ENCODE results near the gene GIPR. TPM values are rescaled to one million over a fixed set of nuclear protein-coding genes. Genes with fewer than 3 reads are reported as not detected.

The GIPR gene
- total RNA-seq, 1 experiment from 2014 or later, result 0.61 TPM

GRCh38 chr19:45701676-45702075 is 33.7 kb downstream of the GIPR start:
- Histone ChIP-seq H4K20me1 (ENCODE audit: control insufficient read depth, insufficient read depth, insufficient read length) (no peaks in the 10 kb centered on the region), H3K9me3 (ENCODE audit: control insufficient read depth, low read depth, low read length) (no peaks in the 10 kb centered on the region), H2BK15ac (ENCODE audit: low read depth, low read length) (no peak overlapping the region), H3K79me2 (ENCODE audit: insufficient read depth, low read length) (no peaks in the 10 kb centered on the region), H3K4ac (ENCODE audit: low read depth, low read length) (no peak overlapping the region), H3K4me2 (ENCODE audit: insufficient read depth, insufficient read length, low read length) (no peak overlapping the region), H2BK12ac (ENCODE audit: insufficient read length, low read depth, low read length) (no peak overlapping the region), H3K4me1 (ENCODE audit: insufficient read depth, low read length) (no peaks in the 10 kb centered on the region), H2BK20ac (ENCODE audit: low read depth, low read length, poor library complexity, severe bottlenecking) (no peak overlapping the region), H4K91ac (ENCODE audit: insufficient read length, low read depth, low read length) (no peak overlapping the region), H3K79me1 (ENCODE audit: insufficient read depth, low read depth, low read length, poor library complexity, severe bottlenecking) (no peaks in the 10 kb centered on the region), H4K5ac (ENCODE audit: insufficient read length, low read depth, low read length) (no peak overlapping the region), H2AK5ac (ENCODE audit: insufficient read length, low read length) (no peak overlapping the region), H3K18ac (ENCODE audit: insufficient read length, low read depth, low read length) (no peak overlapping the region), H3K23ac (ENCODE audit: insufficient read length, low read depth, low read length) (no peak overlapping the region), H4K8ac (replicated peaks; ENCODE audit: insufficient read length, low read depth, low read length) (no peak overlapping the region), H2BK120ac (ENCODE audit: low read depth, low read length, poor library complexity, severe bottlenecking) (no peak overlapping the region), H3K14ac (ENCODE audit: insufficient read depth, low read length) (no peak overlapping the region), H3K9ac (ENCODE audit: extremely low read depth, insufficient read length, low read length) (no peak overlapping the region), H3K56ac (ENCODE audit: insufficient read length, low read depth, low read length) (no peak overlapping the region), H2AFZ (ENCODE audit: low read length) (no peak overlapping the region), H2BK5ac (ENCODE audit: insufficient read length, low read length) (no peak overlapping the region), H3T11ph (ENCODE audit: low read length) (no peak overlapping the region), H3K23me2 (ENCODE audit: insufficient read length, low read depth, low read length, poor library complexity, severe bottlenecking) (no peaks in the 10 kb centered on the region), H3K27me3 (ENCODE audit: insufficient read depth, low read length) (no peaks in the 10 kb centered on the region), H3K27ac (ENCODE audit: insufficient read length, low read depth, low read length) (no peak overlapping the region)
- no peak for TF ChIP-seq CTCF (conservative IDR thresholded peaks at IDR 0.05)
- peaks cover 25 to 41% (median 41%) of the 10 kb centered on the region in 3 experiments; a peak in 6 of 7 replicates for H3K36me3 Mint-ChIP-seq (ENCODE audit: insufficient read depth in 1 of 3, low read depth in 3 of 3)
- H3K27ac Mint-ChIP-seq, result peak overlapping the region in 1 of 3 experiments; percentile 61; a peak in 1 of 7 replicates
- no peaks in the 10 kb centered on the region for H3K27me3 Mint-ChIP-seq (ENCODE audit: low read depth)
- no peak for DNase-seq
- H3K4me1 Mint-ChIP-seq, result no peaks in the 10 kb centered on the region
- no peak overlapping the region for H3K4me3 Mint-ChIP-seq
- no CpG with 5 or more reads among the region's 7 CpGs for WGBS (ENCODE audit: extremely low coverage, insufficient read length, low lambda C conversion rate)
- H3K9me3 Mint-ChIP-seq, result no peaks in the 10 kb centered on the region

Data from H9 (cell line).